Astrocyte of the cerebellum (primary cell): ENCODE results near the gene TGFBR3.
A peak's percentile ranks its signal among the peaks of the same experiment; 100 is the strongest.

ENCODE experiments used
- DNase-seq: peaks from one replicate; pipeline ENCODE4 v3.0.0-alpha.2; 2011; ENCODE audit warnings: low read depth
- H3K4me3 ChIP-seq: 2 replicates; pipeline ENCODE4 v1.5.1; 2011; ENCODE audit warnings: mild to moderate bottlenecking, low read depth, low read length, moderate library complexity
- in situ Hi-C: cut with HindIII; loops from 2 replicates; pipeline ENCODE4 v1.10.0; 2017; ENCODE audit warnings: low sequenced_read_pairs
- TF ChIP-seq, protein P1 (sequence below): IDR thresholded peaks from 2 replicates; pipeline ENCODE4 v1.5.1; 2012; ENCODE audit warnings: low read length, low read depth, moderate library complexity, mild to moderate bottlenecking; ENCODE audit errors: missing control alignments

Gene TGFBR3

DNA sequence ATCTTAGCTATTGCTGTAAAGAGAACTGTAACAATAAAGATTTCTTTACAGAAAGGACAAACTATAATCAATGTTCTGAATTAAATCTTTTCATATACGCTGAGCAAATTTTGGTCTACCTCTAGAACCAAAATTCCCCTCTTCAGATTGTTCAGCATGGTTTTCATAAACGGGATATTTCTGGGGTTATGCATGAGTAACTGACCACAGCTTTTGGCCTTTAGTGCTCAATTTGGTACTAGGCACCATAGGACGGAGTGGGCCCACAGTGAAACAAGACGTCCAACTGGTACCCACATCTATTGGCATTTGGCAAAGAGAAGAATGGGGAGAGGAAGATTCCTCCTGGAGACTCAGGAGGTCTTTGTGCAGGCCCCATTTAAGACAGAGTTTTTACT is 184.5 kb downstream of the TGFBR3 start:
- TF ChIP-seq, protein P1, sequence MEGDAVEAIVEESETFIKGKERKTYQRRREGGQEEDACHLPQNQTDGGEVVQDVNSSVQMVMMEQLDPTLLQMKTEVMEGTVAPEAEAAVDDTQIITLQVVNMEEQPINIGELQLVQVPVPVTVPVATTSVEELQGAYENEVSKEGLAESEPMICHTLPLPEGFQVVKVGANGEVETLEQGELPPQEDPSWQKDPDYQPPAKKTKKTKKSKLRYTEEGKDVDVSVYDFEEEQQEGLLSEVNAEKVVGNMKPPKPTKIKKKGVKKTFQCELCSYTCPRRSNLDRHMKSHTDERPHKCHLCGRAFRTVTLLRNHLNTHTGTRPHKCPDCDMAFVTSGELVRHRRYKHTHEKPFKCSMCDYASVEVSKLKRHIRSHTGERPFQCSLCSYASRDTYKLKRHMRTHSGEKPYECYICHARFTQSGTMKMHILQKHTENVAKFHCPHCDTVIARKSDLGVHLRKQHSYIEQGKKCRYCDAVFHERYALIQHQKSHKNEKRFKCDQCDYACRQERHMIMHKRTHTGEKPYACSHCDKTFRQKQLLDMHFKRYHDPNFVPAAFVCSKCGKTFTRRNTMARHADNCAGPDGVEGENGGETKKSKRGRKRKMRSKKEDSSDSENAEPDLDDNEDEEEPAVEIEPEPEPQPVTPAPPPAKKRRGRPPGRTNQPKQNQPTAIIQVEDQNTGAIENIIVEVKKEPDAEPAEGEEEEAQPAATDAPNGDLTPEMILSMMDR, result no peak
- DNase-seq, result no peak
- in situ Hi-C loops, result no loop called here
- H3K4me3 ChIP-seq, result no peak overlapping the region

DNA sequence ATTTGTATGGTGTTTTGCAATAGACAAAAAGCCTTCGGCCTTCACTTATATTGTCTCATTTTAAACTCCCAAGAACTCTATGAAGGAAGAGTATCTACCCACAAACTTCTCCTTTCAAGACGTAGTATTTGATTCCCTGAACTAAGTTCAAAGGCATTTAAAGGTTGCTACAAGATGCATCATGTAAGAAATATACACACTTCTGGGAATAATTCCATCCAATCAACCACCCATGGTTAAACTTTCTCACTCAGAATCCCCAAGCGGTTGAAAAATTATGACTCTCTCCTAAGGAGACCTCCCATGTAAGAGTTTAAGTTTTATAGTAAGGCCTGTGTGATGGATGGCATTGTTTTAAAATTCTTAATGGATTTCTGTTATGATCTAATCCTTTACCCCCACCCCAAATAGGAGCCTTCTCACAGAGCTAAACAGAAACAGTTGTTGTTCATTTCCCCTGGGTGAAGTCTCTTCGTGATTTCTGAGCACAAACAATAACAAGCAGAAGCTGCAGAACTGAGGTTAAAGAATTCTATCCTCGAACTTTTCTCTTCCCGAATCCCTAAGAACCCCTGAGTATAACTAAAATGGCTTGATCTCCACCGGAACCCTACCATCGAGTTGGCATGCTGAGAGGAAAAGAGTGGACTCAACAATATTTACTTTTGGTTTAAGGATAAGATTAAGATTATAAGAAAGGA is 185.0 kb downstream of the TGFBR3 start:
- H3K4me3 ChIP-seq, result no peak overlapping the region
- in situ Hi-C loops, result no loop called here
- TF ChIP-seq, protein P1, result no peak
- no peak for DNase-seq

DNA sequence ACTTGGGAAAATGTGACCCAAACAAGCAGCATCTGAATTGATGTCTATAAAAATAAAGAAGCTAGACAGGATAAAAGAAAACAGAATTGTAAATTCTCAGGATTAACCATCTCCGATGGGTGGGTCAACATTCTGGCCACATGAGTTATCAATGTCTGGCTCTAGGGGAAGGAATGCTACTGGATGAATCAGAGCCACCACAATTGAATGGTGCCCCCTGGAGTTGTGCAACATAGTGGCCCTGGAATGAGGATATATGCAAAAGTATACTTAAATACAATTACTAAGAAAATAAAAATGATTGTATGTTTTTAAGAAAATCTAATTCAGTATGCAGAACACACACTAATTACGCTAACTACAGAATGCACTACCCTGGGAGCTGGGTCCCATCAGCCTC is 185.6 kb downstream of the TGFBR3 start:
- no peak overlapping the region for H3K4me3 ChIP-seq
- TF ChIP-seq, protein P1, result no peak
- in situ Hi-C loops, result no loop called here
- DNase-seq, result no peak

DNA sequence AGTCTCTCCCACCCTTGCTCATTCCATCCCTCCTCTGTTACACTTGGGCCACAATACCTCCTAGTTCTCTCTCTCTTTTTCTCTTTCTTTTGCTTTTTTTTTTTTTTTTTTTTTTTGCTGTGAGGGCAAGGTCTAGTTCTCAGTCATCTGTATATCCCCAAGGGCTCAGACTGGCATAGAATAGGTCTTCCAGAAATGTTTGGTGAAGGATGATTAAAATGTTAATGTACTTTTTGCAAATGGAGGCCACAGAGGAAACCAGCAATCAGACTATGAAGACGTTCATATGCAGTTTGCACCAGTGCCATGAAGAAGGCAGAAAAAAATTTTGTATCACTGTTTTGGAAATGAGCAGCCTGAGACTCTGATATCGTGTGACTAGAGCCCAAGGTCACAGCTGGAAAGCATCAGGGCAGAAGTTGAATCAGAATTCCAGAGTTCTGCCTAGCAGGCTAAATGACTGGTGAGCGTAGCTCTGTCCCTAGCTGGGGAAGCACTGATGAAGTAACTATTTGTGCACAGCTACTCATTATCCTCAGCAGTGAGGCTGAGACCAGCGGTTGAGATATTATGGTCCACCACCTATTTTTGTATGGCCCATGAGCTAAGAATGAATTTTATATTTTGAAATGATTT is 186.5 kb downstream of the TGFBR3 start:
- H3K4me3 ChIP-seq, result no peak overlapping the region
- no peak for DNase-seq
- TF ChIP-seq, protein P1, result no peak
- in situ Hi-C loops, result no loop called here

DNA sequence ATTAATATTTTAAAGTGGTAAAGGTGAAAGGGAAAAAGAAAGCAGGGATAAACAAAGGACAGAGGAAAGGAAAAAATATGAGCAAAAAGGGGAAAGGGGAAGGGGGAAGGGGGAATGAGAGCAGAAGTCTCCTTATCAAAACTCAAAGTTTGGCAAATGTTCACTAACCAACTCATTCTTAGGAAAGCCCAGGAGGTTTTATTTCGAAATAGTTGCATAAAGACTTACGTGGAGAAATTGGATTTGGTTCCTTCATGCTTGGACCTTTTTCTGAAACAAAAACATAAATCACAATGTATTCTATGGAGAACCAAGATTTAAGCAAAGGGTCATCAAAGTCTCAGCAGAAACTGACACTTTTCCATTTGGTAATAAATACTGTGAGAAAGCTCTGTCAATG is 188.1 kb downstream of the TGFBR3 start:
- no peak overlapping the region for H3K4me3 ChIP-seq
- DNase-seq, result peak; percentile 37
- in situ Hi-C loops, result no loop called here
- TF ChIP-seq, protein P1, result no peak

DNA sequence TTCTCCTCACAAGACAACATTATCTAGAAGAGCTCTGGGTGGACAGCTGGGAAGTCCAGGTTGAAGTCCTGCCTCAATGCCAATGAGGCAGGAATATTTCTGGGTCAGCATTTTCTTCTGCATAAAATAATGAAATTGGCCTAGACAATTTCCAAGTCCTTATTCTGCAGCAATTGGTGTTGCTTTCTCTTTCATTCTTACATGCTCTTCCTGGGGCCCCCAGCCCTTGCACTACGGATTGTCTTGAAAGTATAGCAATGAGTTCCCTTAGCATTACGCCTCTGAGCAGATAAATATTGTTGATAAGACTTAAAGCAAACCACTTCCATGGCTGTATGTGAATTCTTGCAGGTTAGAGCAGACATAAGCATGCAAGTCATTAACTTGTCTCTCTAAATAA is 188.5 kb downstream of the TGFBR3 start:
- H3K4me3 ChIP-seq, result no peak overlapping the region
- TF ChIP-seq, protein P1, result no peak
- in situ Hi-C loops, result no loop called here
- DNase-seq, result no peak
